ENCODE results near the gene ATXN1.

The ATXN1 gene

DNA sequence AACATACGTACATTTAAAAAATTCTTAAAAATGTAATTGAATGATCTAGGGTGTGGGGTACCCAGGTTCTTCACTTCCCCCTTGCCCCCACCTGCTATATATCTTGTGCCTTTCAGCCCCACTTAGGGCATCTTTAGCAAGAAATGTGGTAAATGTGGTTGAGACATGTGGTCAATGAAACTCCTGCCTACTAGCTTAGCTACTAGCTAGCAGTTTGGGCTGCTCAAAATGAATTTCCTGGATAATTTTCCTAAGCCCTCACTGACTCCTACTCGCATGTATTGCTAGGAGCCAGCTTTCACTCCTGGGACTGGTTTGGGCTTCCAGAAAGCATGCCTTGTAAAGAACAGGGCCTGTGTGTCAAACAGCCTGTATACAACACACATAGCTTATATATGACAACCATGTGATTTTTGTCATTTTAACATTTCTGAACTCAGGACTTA is 257.3 kb downstream of the ATXN1 start:
- ChIA-PET CTCF (interaction anchor here (1.0 to 6.1 kb wide), 7 partner anchors 9 to 172 kb away, joined by 3 to 61 read pairs (median 3); no protein-coding TSS in a partner anchor), POLR2A (interaction anchor here (1.3 kb wide), 1 partner anchor 11 kb away, joined by 5 read pairs; no protein-coding TSS in a partner anchor)
- no peak for DNase-seq (ENCODE audit: extremely low spot score)
- TF ChIP-seq, protein P1, sequence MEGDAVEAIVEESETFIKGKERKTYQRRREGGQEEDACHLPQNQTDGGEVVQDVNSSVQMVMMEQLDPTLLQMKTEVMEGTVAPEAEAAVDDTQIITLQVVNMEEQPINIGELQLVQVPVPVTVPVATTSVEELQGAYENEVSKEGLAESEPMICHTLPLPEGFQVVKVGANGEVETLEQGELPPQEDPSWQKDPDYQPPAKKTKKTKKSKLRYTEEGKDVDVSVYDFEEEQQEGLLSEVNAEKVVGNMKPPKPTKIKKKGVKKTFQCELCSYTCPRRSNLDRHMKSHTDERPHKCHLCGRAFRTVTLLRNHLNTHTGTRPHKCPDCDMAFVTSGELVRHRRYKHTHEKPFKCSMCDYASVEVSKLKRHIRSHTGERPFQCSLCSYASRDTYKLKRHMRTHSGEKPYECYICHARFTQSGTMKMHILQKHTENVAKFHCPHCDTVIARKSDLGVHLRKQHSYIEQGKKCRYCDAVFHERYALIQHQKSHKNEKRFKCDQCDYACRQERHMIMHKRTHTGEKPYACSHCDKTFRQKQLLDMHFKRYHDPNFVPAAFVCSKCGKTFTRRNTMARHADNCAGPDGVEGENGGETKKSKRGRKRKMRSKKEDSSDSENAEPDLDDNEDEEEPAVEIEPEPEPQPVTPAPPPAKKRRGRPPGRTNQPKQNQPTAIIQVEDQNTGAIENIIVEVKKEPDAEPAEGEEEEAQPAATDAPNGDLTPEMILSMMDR (IDR thresholded peaks at IDR 0.05; ENCODE audit: control extremely low read depth, extremely low read depth, low read depth, missing control alignments) = no peak

DNA sequence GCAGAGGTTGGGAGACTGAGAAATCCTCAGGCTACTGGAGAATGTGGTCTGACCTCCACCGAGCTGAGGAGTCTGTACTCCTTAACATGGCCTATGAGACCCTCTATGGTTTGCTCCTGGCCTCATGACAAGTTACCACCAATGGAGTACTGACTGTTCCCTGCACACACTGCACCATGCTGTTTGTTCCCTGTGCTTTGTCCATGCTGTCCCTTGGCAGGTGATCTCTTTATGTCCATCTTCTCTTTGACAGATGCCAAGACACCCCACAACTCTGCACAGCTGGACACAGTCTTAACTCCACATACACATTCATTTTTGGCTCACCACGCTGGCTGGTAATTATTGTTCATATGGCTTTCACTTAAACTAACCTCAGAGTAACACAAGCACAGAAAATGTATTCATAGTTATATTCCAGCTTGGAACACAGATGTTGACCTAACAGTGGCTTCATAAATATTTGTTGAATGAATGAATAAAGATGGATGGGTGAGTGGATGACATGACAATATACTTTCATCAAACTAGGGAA is 258.0 kb downstream of the ATXN1 start:
- CTCF ChIA-PET = interaction anchor here (1.0 to 6.1 kb wide), 5 partner anchors 8 to 57 kb away, joined by 3 to 61 read pairs (median 4); no protein-coding TSS in a partner anchor
- TF ChIP-seq, protein P1 (IDR thresholded peaks at IDR 0.05; ENCODE audit: control extremely low read depth, extremely low read depth, low read depth, missing control alignments) = no peak
- POLR2A ChIA-PET = interaction anchor here (1.3 kb wide), 1 partner anchor 10 kb away, joined by 5 read pairs; no protein-coding TSS in a partner anchor
- no peak for DNase-seq (ENCODE audit: extremely low spot score)

DNA sequence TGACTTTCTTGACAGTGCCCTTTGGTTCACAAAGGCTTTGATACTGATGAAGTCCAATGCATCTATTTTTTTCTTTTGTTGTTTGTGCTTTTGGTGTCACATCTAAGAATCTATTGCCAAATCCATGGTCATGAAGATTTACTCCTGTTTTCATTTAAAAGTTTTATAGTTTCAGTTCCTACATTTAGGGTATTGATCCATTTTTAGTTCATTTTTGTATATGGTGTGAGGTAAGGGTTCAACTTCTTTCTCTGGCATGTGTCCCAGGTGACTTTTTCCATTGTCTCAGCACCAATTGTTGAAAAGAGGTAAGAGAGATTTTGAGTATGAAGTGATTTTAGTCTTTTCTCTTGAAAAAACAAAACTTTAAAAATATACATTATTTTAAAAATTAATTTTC is 262.3 kb downstream of the ATXN1 start:
- CTCF ChIA-PET = interaction anchor here (0.9 to 1.4 kb wide), 4 partner anchors 10 to 164 kb away, joined by 3 to 5 read pairs (median 3); no protein-coding TSS in a partner anchor
- POLR2A ChIA-PET = no interaction called here
- TF ChIP-seq, protein P1 (IDR thresholded peaks at IDR 0.05; ENCODE audit: control extremely low read depth, extremely low read depth, low read depth, missing control alignments) = no peak
- DNase-seq (ENCODE audit: extremely low spot score) = no peak

DNA sequence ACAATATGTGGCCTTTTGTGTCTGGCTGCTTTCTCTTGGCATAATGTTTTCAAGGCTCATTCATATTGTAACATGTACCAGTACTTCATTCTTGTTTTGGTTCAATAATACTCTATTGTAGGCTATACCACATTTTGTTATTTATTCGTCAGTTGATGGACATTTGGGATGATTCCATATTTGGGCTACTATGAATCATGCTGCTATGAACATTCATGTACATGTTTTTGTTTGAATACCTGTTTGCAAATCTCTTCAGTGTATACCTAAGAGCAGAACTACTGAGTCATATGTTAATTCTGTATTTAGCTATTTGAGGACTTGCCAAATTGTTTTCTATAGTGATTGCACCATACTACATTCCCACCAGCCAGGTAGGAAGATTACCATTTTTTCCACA is 263.0 kb downstream of the ATXN1 start:
- TF ChIP-seq, protein P1 (IDR thresholded peaks at IDR 0.05; ENCODE audit: control extremely low read depth, extremely low read depth, low read depth, missing control alignments) = no peak
- POLR2A ChIA-PET = no interaction called here
- DNase-seq (ENCODE audit: extremely low spot score) = no peak
- CTCF ChIA-PET = interaction anchor here (0.9 to 1.4 kb wide), 4 partner anchors 10 to 163 kb away, joined by 3 to 5 read pairs (median 3); no protein-coding TSS in a partner anchor

DNA sequence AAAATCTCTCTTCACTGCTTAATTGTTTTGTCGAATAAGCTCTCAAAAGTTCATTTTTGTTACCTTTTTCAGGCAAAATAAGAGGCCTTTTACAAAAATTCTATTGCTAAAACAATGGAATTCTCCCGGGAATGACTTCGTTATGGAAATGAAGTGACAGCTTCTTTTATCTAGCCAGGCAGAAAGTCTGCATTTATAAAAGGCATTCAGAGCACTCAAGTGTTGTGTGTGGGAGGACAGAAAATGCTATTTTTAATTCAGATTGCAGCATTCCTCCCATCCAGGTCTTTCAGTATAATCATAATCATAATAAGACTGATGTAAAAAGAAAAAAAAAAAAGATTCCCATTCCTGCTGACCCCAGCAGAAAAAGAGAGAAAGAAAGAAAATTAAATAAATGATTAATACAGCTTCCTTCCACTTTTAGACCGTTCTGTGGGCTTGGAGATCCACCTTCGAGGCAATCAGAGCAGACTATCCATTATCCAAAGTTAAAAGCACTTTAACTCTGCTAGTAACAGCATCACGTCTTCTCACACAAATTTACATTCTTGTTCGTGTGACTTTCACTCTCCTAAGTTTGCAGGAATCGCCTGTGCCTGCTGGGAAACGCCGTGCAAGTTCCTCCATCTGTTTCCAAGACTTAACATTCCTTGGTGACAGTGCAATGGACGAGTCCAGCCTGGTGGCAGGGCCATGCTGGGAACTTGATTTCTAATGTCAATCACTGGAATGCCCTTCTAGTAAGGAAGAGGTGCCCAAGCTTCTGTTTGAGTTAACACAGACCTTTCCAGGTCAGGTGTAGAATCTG is 264.1 kb downstream of the ATXN1 start:
- no peak for DNase-seq (ENCODE audit: extremely low spot score)
- POLR2A ChIA-PET = no interaction called here
- TF ChIP-seq, protein P1 (IDR thresholded peaks at IDR 0.05; ENCODE audit: control extremely low read depth, extremely low read depth, low read depth, missing control alignments) = no peak
- CTCF ChIA-PET = interaction anchor here (1.1 to 11.8 kb wide), 3 partner anchors 10 to 266 kb away, joined by 4 to 106 read pairs (median 5); no protein-coding TSS in a partner anchor

DNA sequence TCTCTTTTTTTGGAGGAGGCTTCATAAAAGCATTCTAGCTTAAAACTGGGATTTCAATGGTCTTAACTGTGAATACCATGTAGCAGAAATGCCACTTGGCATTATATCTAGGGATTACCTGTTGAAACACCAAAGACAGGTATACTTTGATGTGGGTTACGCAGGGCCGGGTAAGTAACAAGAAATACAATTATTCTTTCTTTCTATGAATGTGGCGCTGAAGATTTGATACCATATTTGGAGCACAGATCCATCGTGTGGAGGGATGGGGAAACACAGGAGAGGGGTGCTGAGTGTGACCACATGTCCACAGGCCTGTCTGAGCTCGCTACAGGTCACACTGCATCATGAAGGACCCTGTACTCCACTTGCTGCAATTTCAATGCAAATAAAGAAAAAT is 265.1 kb downstream of the ATXN1 start:
- no peak for DNase-seq (ENCODE audit: extremely low spot score)
- CTCF ChIA-PET = interaction anchor here (0.8 to 11.8 kb wide), 5 partner anchors 9 to 163 kb away, joined by 3 to 106 read pairs (median 5); no protein-coding TSS in a partner anchor
- POLR2A ChIA-PET = no interaction called here

More for the DNA sequence above, 265.1 kb downstream of the ATXN1 start:
- TF ChIP-seq, protein P1 (IDR thresholded peaks at IDR 0.05; ENCODE audit: control extremely low read depth, extremely low read depth, low read depth, missing control alignments) = no peak

All from GM10248 (cell line).